ENCODE results near the gene FBXO24.
A peak's percentile ranks its signal among the peaks of the same experiment; 100 is the strongest.

FBXO24 gene

DNA sequence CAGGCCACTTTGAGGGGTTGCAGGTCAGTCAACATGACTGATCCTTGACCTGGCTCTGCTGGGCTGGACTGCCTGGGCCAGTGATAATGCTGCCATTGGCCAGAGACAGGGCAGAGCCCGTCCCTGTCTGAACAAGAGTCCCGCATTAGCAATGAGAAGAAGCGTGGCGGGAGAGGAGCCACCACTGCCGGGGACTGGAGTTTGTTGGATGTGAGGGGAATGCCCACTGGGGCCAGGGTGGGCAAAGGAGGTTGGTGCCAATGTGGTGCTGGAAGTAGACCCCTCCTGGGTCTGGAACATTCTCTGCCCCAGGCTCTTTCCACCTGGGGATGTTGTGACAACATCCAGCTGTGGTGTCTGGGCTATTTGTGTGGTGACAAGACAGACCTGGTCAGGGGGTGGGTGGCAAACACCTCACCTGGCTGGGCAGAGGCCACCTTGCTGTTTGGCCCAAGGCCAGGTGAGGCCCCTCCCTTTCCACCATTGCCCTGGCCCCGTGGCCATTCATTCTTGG is 20.1 kb upstream of the FBXO24 start:
- no peak for DNase-seq (ENCODE audit: low spot score)
- TF ChIP-seq, protein P1, sequence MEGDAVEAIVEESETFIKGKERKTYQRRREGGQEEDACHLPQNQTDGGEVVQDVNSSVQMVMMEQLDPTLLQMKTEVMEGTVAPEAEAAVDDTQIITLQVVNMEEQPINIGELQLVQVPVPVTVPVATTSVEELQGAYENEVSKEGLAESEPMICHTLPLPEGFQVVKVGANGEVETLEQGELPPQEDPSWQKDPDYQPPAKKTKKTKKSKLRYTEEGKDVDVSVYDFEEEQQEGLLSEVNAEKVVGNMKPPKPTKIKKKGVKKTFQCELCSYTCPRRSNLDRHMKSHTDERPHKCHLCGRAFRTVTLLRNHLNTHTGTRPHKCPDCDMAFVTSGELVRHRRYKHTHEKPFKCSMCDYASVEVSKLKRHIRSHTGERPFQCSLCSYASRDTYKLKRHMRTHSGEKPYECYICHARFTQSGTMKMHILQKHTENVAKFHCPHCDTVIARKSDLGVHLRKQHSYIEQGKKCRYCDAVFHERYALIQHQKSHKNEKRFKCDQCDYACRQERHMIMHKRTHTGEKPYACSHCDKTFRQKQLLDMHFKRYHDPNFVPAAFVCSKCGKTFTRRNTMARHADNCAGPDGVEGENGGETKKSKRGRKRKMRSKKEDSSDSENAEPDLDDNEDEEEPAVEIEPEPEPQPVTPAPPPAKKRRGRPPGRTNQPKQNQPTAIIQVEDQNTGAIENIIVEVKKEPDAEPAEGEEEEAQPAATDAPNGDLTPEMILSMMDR (IDR thresholded peaks at IDR 0.05; ENCODE audit: extremely low read depth, insufficient read depth, missing control alignments): no peak
- in situ Hi-C loops (cut with MboI; ENCODE audit: low pct_unique_long_range_greater_than_20kb, low sequenced_read_pairs, unreplicated experiment): no loop called here

- no peak for DNase-seq (ENCODE audit: low spot score)
Observed at GRCh38 chr7:100567031-100567730, 18.9 kb upstream of the FBXO24 start.

GRCh38 chr7:100567751-100568175 is 18.4 kb upstream of the FBXO24 start:
- in situ Hi-C loops (cut with MboI; ENCODE audit: low pct_unique_long_range_greater_than_20kb, low sequenced_read_pairs, unreplicated experiment): no loop called here
- TF ChIP-seq, protein P1 (IDR thresholded peaks at IDR 0.05; ENCODE audit: extremely low read depth, insufficient read depth, missing control alignments): no peak
- DNase-seq (ENCODE audit: low spot score): no peak

More at GRCh38 chr7:100567031-100567730, 18.9 kb upstream of the FBXO24 start:
- TF ChIP-seq, protein P1 (IDR thresholded peaks at IDR 0.05; ENCODE audit: extremely low read depth, insufficient read depth, missing control alignments): no peak
- in situ Hi-C loops (cut with MboI; ENCODE audit: low pct_unique_long_range_greater_than_20kb, low sequenced_read_pairs, unreplicated experiment): no loop called here

- TF ChIP-seq, protein P1 (IDR thresholded peaks at IDR 0.05; ENCODE audit: extremely low read depth, insufficient read depth, missing control alignments): no peak
- DNase-seq (ENCODE audit: low spot score): no peak
- in situ Hi-C loops (cut with MboI; ENCODE audit: low pct_unique_long_range_greater_than_20kb, low sequenced_read_pairs, unreplicated experiment): no loop called here
Observed at GRCh38 chr7:100568176-100568895, 17.8 kb upstream of the FBXO24 start.

DNA sequence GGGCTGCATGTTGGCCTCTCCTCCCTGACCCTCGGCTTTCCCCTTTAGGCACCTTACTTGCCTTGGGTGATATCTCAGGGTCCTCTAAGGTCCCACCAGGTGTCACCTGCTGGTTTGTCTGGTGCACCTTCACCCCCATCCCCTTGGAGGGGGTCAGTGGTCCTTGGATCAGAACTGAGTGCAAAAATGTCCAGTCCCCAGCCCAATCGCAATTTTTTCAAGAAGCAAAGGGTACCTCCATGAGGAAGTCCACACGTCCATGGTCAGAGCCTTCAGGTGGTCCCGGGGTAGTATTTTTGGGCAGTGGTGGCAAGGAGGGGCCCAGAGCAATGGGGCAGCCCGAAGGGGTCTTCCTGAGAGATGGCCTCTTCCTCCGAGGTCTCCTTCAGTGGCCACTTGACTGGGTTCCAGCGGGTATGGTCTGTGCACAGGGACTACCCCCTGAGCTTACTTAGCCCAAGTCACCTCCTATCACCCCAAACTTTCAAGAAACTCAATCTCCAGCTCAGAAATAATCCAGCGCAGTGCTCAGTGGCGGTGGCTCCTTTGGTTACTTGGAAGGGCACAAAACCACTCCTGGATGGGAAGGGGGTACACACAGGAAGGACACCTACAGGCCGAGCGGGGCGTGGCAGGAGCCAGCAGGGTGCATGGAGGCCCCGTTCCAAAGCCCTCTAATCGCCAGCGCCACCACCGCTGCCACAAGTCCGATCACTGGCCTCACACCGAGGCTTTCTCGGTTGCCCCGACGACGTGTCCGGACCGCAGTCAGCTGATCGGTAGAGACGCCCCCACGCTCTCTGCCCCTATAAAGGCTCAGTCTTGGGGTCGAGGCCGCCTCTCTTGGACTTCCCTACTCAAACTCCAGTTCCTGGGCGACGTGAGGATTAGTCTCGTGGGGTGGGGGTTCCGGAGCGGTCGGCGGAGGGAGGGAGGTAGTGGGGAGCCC is 17.0 kb upstream of the FBXO24 start:
- peak; percentile 70 for DNase-seq (ENCODE audit: low spot score)
- in situ Hi-C loops (cut with MboI; ENCODE audit: low pct_unique_long_range_greater_than_20kb, low sequenced_read_pairs, unreplicated experiment): no loop called here
- TF ChIP-seq, protein P1 (IDR thresholded peaks at IDR 0.05; ENCODE audit: extremely low read depth, insufficient read depth, missing control alignments): peak; percentile 46

Measured in GM13977 (cell line).